ENCODE results near the gene MCMBP.
A peak's percentile ranks its signal among the peaks of the same experiment; 100 is the strongest.
"Not testable (repeated sequence)": the region's sequence is repeated elsewhere in the genome, so short reads cannot be mapped to it uniquely, and the experiment has no call there.

MCMBP gene

DNA sequence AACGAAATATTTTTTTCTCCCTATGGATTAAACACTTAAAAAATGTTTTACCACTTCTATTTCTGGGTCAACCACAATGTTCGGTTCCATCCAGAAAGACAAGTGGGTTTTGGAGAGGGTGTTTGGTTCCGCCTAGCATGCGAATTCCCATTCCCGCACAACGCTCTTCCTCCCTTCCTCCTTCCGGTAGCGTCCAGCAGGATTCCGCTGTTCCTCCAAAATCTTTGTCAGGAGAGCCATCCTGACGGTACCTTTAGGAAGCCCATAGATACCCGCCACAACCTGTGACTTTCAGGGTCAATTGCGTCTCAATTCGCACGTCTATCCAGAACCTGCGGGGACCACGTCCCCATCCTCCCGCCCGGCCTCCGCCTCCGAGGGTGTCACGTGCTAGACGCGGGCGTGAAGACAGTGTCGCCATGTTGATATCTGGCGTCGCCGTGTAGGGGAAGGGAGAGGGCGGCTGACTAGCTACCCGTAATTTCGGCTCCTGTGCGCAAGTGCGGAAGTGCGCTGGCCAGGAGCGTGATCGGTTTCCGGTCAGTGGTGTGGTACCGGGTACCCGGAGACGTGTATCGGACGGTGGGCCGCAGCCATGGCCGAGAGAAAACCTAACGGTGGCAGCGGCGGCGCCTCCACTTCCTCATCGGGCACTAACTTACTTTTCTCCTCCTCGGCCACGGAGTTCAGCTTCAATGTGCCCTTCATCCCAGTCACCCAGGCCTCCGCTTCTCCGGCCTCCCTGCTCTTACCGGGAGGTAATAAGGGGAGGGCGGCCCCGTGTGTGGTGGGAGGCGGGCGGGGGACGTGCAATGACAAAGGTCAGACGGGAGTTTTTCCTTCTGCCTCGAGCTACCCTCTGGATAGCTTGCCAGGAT lies 19.8 kb upstream of the MCMBP start, which contains the start of gene SEC23IP:
Gene SEC23IP, plus strand, starts transcription at position 543 of the 878 bp plus-strand sequence. Its CDS starts 53 bp downstream, at position 596.
- Histone ChIP-seq H3K9ac (ENCODE audit: low read length) (peak within 1 kb of the TSS; percentile 90), H3K4me3 (ENCODE audit: low read length) (peak within 1 kb of the TSS; percentile 99), H2AFZ (ENCODE audit: low read length) (peak within 1 kb of the TSS; percentile 95), H3K4me2 (ENCODE audit: low read depth, low read length) (peak within 1 kb of the TSS; percentile 99), H3K27me3 (replicated peaks; ENCODE audit: insufficient read depth, low read length) (no peaks in the 10 kb centered on the region), H3K27ac (ENCODE audit: low read length) (peak within 1 kb of the TSS; percentile 13; the same call in 1 of the 2 replicates), H3K4me1 (ENCODE audit: low read length) (peaks cover 3% of the 10 kb centered on the region; the same call in 1 of the 2 replicates), H3K36me3 (replicated peaks; ENCODE audit: insufficient read depth, low read length) (no peaks in the 10 kb centered on the region), H3K9me3 (replicated peaks; ENCODE audit: insufficient read depth, low read length) (no peaks in the 10 kb centered on the region), H3K79me2 (ENCODE audit: low read length) (peaks cover 53% of the 10 kb centered on the region), H4K20me1 (ENCODE audit: insufficient read depth, low read length) (no peaks in the 10 kb centered on the region), H3F3A (ENCODE audit: insufficient read depth, low read length) (no peaks in the 10 kb centered on the region), H3K9me2 (replicated peaks; ENCODE audit: insufficient read depth, low read length) (no peaks in the 10 kb centered on the region)
- DNase-seq = peak; percentile 96
- TF ChIP-seq, protein P1, sequence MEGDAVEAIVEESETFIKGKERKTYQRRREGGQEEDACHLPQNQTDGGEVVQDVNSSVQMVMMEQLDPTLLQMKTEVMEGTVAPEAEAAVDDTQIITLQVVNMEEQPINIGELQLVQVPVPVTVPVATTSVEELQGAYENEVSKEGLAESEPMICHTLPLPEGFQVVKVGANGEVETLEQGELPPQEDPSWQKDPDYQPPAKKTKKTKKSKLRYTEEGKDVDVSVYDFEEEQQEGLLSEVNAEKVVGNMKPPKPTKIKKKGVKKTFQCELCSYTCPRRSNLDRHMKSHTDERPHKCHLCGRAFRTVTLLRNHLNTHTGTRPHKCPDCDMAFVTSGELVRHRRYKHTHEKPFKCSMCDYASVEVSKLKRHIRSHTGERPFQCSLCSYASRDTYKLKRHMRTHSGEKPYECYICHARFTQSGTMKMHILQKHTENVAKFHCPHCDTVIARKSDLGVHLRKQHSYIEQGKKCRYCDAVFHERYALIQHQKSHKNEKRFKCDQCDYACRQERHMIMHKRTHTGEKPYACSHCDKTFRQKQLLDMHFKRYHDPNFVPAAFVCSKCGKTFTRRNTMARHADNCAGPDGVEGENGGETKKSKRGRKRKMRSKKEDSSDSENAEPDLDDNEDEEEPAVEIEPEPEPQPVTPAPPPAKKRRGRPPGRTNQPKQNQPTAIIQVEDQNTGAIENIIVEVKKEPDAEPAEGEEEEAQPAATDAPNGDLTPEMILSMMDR (IDR thresholded peaks at IDR 0.05; ENCODE audit: low read length) = no peak
- TF ChIP-seq EZH2 (optimal IDR thresholded peaks at IDR 0.05; ENCODE audit: low read depth, low read length) (no peak), EZH2phosphoT487 (IDR thresholded peaks at IDR 0.05; ENCODE audit: low read length) (no peak)

DNA sequence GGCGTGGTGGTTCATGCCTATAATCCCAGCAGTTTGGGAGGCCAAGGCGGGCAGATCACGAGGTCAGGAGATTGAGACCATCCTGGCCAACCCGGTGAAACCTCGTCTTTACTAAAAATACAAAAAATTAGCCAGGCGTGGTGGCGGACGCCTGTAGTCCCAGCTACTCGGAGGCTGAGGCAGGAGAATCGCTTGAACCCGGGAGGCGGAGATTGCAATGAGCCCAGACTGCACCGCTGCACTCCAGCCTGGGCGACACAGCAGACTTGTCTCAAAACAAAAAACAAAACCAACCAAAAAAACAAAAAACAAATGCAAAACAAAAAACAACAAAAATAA lies 19.2 kb upstream of the MCMBP start:
- peak overlapping the region; percentile 51; the same call in 1 of the 2 replicates for H3K4me2 ChIP-seq (ENCODE audit: low read depth, low read length)
- not testable (repeated sequence) for H3K9me2 ChIP-seq (replicated peaks; ENCODE audit: insufficient read depth, low read length); H3K9me3 ChIP-seq (replicated peaks; ENCODE audit: insufficient read depth, low read length); DNase-seq; H3K27me3 ChIP-seq (replicated peaks; ENCODE audit: insufficient read depth, low read length); H3K4me1 ChIP-seq (ENCODE audit: low read length); H3F3A ChIP-seq (ENCODE audit: insufficient read depth, low read length); H3K36me3 ChIP-seq (replicated peaks; ENCODE audit: insufficient read depth, low read length); H4K20me1 ChIP-seq (ENCODE audit: insufficient read depth, low read length); H3K27ac ChIP-seq (ENCODE audit: low read length)
- H2AFZ ChIP-seq (ENCODE audit: low read length) = peak overlapping the region; percentile 74
- H3K79me2 ChIP-seq (ENCODE audit: low read length) = peaks cover 47% of the 10 kb centered on the region
- peak overlapping the region; percentile 90; the same call in 1 of the 2 replicates for H3K9ac ChIP-seq (ENCODE audit: low read length)
- H3K4me3 ChIP-seq (ENCODE audit: low read length) = peak overlapping the region; percentile 99

DNA sequence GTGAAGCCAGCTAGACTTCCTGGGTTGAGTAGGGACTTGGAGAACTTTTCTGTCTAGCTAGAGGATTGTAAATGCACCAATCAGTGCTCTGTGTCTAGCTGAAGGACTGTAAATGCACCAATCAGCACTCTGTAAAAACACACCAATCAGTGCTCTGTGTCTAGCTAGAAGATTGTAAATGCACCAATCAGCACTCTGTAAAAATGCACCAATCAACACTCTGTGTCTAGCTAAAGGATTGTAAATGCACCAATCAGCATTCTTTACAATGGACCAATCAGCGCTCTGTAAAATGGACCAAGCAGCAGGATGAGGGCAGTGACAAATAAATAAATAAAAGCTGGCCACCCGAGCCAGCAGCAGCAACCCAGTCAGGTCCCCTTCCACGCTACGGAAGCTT lies 17.7 kb upstream of the MCMBP start:
- not testable (repeated sequence) for H3K9ac ChIP-seq (ENCODE audit: low read length); H3K4me2 ChIP-seq (ENCODE audit: low read depth, low read length); H3K4me1 ChIP-seq (ENCODE audit: low read length); H3F3A ChIP-seq (ENCODE audit: insufficient read depth, low read length); H3K9me2 ChIP-seq (replicated peaks; ENCODE audit: insufficient read depth, low read length); H4K20me1 ChIP-seq (ENCODE audit: insufficient read depth, low read length); H3K27ac ChIP-seq (ENCODE audit: low read length); H3K36me3 ChIP-seq (replicated peaks; ENCODE audit: insufficient read depth, low read length); H2AFZ ChIP-seq (ENCODE audit: low read length); H3K4me3 ChIP-seq (ENCODE audit: low read length); H3K9me3 ChIP-seq (replicated peaks; ENCODE audit: insufficient read depth, low read length); H3K27me3 ChIP-seq (replicated peaks; ENCODE audit: insufficient read depth, low read length); DNase-seq
- H3K79me2 ChIP-seq (ENCODE audit: low read length) = peaks cover 32% of the 10 kb centered on the region

DNA sequence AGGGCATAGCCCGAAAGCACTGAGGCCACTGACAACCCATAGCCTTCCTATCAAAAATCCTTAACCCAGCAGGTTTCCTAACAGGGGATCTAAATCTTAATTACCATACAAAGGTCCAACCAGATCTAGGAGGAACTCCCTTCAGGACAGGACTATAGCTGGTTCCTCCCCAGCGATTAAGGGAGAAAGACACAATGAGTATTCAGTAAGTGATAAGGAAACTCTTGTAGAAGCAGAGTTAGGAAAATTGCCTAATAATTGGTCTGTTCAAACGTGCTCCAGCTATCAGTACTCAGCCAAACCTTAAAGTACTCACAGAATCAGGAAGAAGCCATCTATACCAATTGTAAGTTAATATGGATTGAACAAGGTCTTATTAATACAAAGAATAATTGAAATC lies 16.6 kb upstream of the MCMBP start:
- H3K4me2 ChIP-seq (ENCODE audit: low read depth, low read length); DNase-seq: not testable (repeated sequence)

DNA sequence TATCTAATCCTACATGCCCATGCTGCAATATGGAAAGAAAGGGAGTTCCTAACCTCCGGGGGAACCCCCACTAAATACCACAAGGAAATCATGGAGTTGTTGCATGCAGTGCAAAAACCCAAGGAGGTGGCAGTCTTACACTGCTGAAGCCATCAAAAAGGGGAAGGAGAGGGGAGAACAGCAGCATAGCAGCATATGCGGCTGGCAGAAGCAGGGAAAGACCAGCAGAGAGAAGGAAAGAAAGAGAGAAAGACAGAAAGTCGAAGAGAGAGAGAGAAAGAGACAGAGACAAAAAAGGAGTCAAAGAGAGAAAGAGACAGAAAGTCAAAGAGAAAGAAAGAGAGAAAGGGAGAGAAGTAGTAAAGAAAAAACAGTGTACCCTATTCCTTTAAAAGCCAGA lies 16.1 kb upstream of the MCMBP start:
- not testable (repeated sequence) for H4K20me1 ChIP-seq (ENCODE audit: insufficient read depth, low read length); H3K9ac ChIP-seq (ENCODE audit: low read length); H3K27me3 ChIP-seq (replicated peaks; ENCODE audit: insufficient read depth, low read length); H3K27ac ChIP-seq (ENCODE audit: low read length); H3K36me3 ChIP-seq (replicated peaks; ENCODE audit: insufficient read depth, low read length); H3K4me1 ChIP-seq (ENCODE audit: low read length); H3F3A ChIP-seq (ENCODE audit: insufficient read depth, low read length); H3K9me3 ChIP-seq (replicated peaks; ENCODE audit: insufficient read depth, low read length); DNase-seq; H3K9me2 ChIP-seq (replicated peaks; ENCODE audit: insufficient read depth, low read length); H3K4me3 ChIP-seq (ENCODE audit: low read length); H3K4me2 ChIP-seq (ENCODE audit: low read depth, low read length); H2AFZ ChIP-seq (ENCODE audit: low read length)
- peaks cover 16% of the 10 kb centered on the region for H3K79me2 ChIP-seq (ENCODE audit: low read length)

More for the DNA sequence above, 16.6 kb upstream of the MCMBP start:
- not testable (repeated sequence) for H3K4me1 ChIP-seq (ENCODE audit: low read length); H3K27ac ChIP-seq (ENCODE audit: low read length); H3K4me3 ChIP-seq (ENCODE audit: low read length); H3K9me3 ChIP-seq (replicated peaks; ENCODE audit: insufficient read depth, low read length); H3K9me2 ChIP-seq (replicated peaks; ENCODE audit: insufficient read depth, low read length); H3K9ac ChIP-seq (ENCODE audit: low read length); H3K36me3 ChIP-seq (replicated peaks; ENCODE audit: insufficient read depth, low read length); H3K27me3 ChIP-seq (replicated peaks; ENCODE audit: insufficient read depth, low read length); H3F3A ChIP-seq (ENCODE audit: insufficient read depth, low read length); H2AFZ ChIP-seq (ENCODE audit: low read length); H4K20me1 ChIP-seq (ENCODE audit: insufficient read depth, low read length)
- peaks cover 21% of the 10 kb centered on the region for H3K79me2 ChIP-seq (ENCODE audit: low read length)

DNA sequence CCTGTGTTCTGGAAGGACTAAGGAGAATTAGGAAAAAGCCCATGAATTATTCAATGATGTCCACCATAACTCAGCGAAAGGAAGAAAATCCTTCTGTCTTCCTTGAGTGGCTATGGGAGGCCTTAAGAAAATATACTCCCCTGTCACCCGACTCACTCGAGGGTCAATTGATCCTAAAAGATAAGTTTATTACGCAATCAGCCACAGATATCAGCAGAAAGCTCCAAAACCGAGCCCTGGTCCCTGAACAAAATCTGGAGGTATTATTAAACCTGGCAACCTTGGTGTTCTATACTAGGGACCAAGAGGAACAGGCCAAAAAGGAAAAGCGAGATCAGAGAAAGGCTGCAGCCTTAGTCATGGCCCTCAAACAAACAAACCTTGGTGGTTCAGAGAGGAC lies 13.4 kb upstream of the MCMBP start:
- not testable (repeated sequence) for H3K4me1 ChIP-seq (ENCODE audit: low read length); H2AFZ ChIP-seq (ENCODE audit: low read length); H3K9ac ChIP-seq (ENCODE audit: low read length); H3F3A ChIP-seq (ENCODE audit: insufficient read depth, low read length); H3K9me2 ChIP-seq (replicated peaks; ENCODE audit: insufficient read depth, low read length); H3K9me3 ChIP-seq (replicated peaks; ENCODE audit: insufficient read depth, low read length); H4K20me1 ChIP-seq (ENCODE audit: insufficient read depth, low read length); H3K4me2 ChIP-seq (ENCODE audit: low read depth, low read length); H3K27ac ChIP-seq (ENCODE audit: low read length); DNase-seq; H3K27me3 ChIP-seq (replicated peaks; ENCODE audit: insufficient read depth, low read length); H3K79me2 ChIP-seq (ENCODE audit: low read length); H3K4me3 ChIP-seq (ENCODE audit: low read length); H3K36me3 ChIP-seq (replicated peaks; ENCODE audit: insufficient read depth, low read length)

All from MM.1S (cell line).